Kidney (tissue), 14 donors: Measurements from ENCODE around the gene PNMA8C. TPM values are rescaled to one million over a fixed set of nuclear protein-coding genes. Genes with fewer than 3 reads are reported as not detected.

Source experiments
- DNase-seq, 5 donors: peaks; one replicate each; pipeline ENCODE4 v3.0.0-alpha.2; 2013 to 2020
- FAIRE-seq: peaks from 2 replicates; lab custom pipeline; 2012; peaks lifted over from hg19 to GRCh38; lab: Jason Lieb, UNC
- H3K27ac ChIP-seq, 2 donors: one replicate each; pipeline ENCODE4 v1.7.0; 2013; ENCODE audit warnings: low read depth in 2 of 2, low read length in 2 of 2, inconsistent platforms in 1 of 2
- H3K27me3 ChIP-seq: one replicate; pipeline ENCODE4 v1.7.1; 2013; ENCODE audit warnings: low read length, inconsistent platforms; ENCODE audit not compliant: control insufficient read depth, insufficient read depth
- H3K36me3 ChIP-seq, 3 donors: one replicate each; pipeline versions ENCODE4 v1.7.0 to v1.7.1; 2013; ENCODE audit warnings: low read length in 3 of 3, control low read depth in 1 of 3, inconsistent platforms in 1 of 3; ENCODE audit not compliant: insufficient read depth in 3 of 3, control insufficient read depth in 2 of 3
- H3K4me1 ChIP-seq, 3 donors: one replicate each; pipeline versions ENCODE4 v1.7.0 to v1.7.1; 2013; ENCODE audit warnings: low read length in 3 of 3, inconsistent platforms in 1 of 3, low read depth in 1 of 3; ENCODE audit not compliant: control insufficient read depth in 2 of 3, insufficient read depth in 2 of 3
- H3K4me3 ChIP-seq, 3 donors: one replicate each; pipeline versions ENCODE4 v1.7.0 to v1.8.1; 2013; ENCODE audit warnings: low read length in 3 of 3, control low read depth in 1 of 3, inconsistent platforms in 1 of 3
- H3K9ac ChIP-seq, 3 donors: one replicate each; pipeline versions ENCODE4 v1.7.0 to v1.7.1; 2013; ENCODE audit warnings: low read length in 3 of 3, control low read depth in 1 of 3, inconsistent platforms in 1 of 3
- H3K9me3 ChIP-seq, 3 donors: one replicate each; pipeline versions ENCODE4 v1.7.0 to v1.7.1; 2013; ENCODE audit warnings: low read length in 3 of 3, control low read depth in 1 of 3, inconsistent platforms in 1 of 3; ENCODE audit not compliant: control insufficient read depth in 2 of 3, insufficient read depth in 1 of 3
- CTCF ChIP-seq: IDR thresholded peaks from 3 replicates; pipeline ENCODE4 v1.5.1; 2012; ENCODE audit warnings: mild to moderate bottlenecking, moderate library complexity, borderline replicate concordance; ENCODE audit not compliant: insufficient read depth; ENCODE audit errors: extremely low read depth
- intact Hi-C: fragments of 100-400 bp; cut with DNase I; formaldehyde crosslinking; loops from one replicate; pipeline ENCODE4 v1.11.1; 2022
- polyA plus RNA-seq: library from polyadenylated mRNA; stranded (reverse); fragments of 350-450 nt; fragmentation: Illumina TruSeq; extraction: RNeasy Lipid Tissue Mini Kit (QIAGEN cat#74804); gene quantifications from one replicate; pipeline ENCODE4 v1.2.3, GENCODE V29; 2014; ENCODE audit warnings: low read depth, low replicate concordance; ENCODE audit not compliant: insufficient read depth
- total RNA-seq: library from RNA; stranded (reverse); fragmentation: NEBNext Ultra II Directional; extraction: Animal tissue kit (Norgen Biotek cat#: 25700); gene quantifications from one replicate; pipeline ENCODE4 v1.2.1, GENCODE V29; 2021
- donor health status: control.
- donor health status: control.
- donor health status: control.
- donor health status: control.
- donor health status: control.
- donor health status: DM: yes; HTN: yes; CAD: no.
- donor health status: Normal renal cell carcinoma (clear cell type).

PNMA8C gene
- total and polyA plus RNA-seq, 2 donors from 2014 or later: 0.09 TPM

DNA sequence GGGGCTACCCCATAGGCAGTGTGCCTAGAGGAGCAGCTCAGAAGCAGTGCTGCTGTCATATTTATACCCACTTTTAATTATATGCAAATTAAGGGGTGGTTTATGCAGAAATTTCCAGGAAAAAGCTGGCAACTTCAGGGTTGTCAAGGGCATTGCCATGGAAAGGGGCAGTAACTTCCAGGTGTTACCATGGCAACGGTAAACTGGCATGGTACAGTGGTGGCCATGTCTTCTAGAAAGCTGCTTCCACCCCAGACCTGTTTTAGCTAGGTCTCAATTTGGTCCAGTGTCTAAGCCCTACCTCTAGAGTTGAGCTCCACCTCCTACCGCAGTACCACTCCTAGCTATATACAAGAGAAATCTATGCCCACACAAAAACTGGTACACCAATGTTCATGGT lies 31.3 kb upstream of the PNMA8C start:
- no peaks in the 10 kb centered on the region for H3K9me3 ChIP-seq
- DNase-seq: no peak
- H3K4me3 ChIP-seq: no peak overlapping the region
- no peak overlapping the region for H3K9ac ChIP-seq
- no peaks in the 10 kb centered on the region for H3K4me1 ChIP-seq
- no peak for FAIRE-seq
- no peak for TF ChIP-seq CTCF
- intact Hi-C loops: no loop called here
- H3K36me3 ChIP-seq: no peaks in the 10 kb centered on the region
- no peak overlapping the region for H3K27ac ChIP-seq
- no peaks in the 10 kb centered on the region for H3K27me3 ChIP-seq

DNA sequence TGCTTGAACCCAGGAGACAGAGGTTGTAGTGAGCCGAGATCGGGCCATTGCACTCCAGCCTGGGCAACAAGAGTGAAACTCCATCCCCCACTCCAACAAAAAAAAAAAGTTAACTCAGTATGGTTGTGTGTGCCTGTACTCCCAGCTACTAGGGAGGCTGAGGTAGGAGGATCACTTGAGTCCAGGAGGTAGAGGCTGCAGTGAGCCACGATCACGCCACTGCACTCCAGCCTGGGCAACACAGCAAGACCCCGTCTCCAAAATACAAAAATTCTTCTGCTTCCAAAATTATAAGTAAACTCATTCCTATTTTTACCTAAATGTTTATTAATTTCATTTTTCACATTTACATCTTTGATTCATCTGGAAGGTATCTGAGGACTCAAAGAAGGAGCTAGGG lies 28.2 kb upstream of the PNMA8C start:
- Histone ChIP-seq H3K36me3 (no peaks in the 10 kb centered on the region), H3K27me3 (no peaks in the 10 kb centered on the region), H3K27ac (no peak overlapping the region), H3K9ac (no peak overlapping the region), H3K4me1 (no peaks in the 10 kb centered on the region), H3K9me3 (no peaks in the 10 kb centered on the region), H3K4me3 (no peak overlapping the region)
- intact Hi-C loops: no loop called here
- FAIRE-seq (no peak), DNase-seq (no peak)
- no peak for TF ChIP-seq CTCF

- no peak for TF ChIP-seq CTCF
- H3K9ac ChIP-seq: no peak overlapping the region
- H3K36me3 ChIP-seq: no peaks in the 10 kb centered on the region
- FAIRE-seq: no peak
- no peak overlapping the region for H3K4me3 ChIP-seq
- intact Hi-C loops: no loop called here
- no peak for DNase-seq
- H3K4me1 ChIP-seq: no peaks in the 10 kb centered on the region
- H3K27me3 ChIP-seq: no peaks in the 10 kb centered on the region
- H3K27ac ChIP-seq: no peak overlapping the region
- no peaks in the 10 kb centered on the region for H3K9me3 ChIP-seq
These were observed 25.5 kb upstream of the PNMA8C start for GRCh38 chr19:46454244-46454643.

- H3K27ac ChIP-seq: no peak overlapping the region
- no peak overlapping the region for H3K9ac ChIP-seq
- no peaks in the 10 kb centered on the region for H3K9me3 ChIP-seq
- no peaks in the 10 kb centered on the region for H3K36me3 ChIP-seq
- H3K4me1 ChIP-seq: no peaks in the 10 kb centered on the region
- DNase-seq (no peak), FAIRE-seq (no peak)
- intact Hi-C loops: no loop called here
- TF ChIP-seq CTCF: no peak
- H3K27me3 ChIP-seq: no peaks in the 10 kb centered on the region
- no peak overlapping the region for H3K4me3 ChIP-seq
These were observed 24.9 kb upstream of the PNMA8C start for GRCh38 chr19:46453661-46454060.
